Measurements from ENCODE around the gene MAN2A2.
"Not testable (repeated sequence)": the region's sequence is repeated elsewhere in the genome, so short reads cannot be mapped to it uniquely, and the experiment has no call there.

MAN2A2 gene

DNA sequence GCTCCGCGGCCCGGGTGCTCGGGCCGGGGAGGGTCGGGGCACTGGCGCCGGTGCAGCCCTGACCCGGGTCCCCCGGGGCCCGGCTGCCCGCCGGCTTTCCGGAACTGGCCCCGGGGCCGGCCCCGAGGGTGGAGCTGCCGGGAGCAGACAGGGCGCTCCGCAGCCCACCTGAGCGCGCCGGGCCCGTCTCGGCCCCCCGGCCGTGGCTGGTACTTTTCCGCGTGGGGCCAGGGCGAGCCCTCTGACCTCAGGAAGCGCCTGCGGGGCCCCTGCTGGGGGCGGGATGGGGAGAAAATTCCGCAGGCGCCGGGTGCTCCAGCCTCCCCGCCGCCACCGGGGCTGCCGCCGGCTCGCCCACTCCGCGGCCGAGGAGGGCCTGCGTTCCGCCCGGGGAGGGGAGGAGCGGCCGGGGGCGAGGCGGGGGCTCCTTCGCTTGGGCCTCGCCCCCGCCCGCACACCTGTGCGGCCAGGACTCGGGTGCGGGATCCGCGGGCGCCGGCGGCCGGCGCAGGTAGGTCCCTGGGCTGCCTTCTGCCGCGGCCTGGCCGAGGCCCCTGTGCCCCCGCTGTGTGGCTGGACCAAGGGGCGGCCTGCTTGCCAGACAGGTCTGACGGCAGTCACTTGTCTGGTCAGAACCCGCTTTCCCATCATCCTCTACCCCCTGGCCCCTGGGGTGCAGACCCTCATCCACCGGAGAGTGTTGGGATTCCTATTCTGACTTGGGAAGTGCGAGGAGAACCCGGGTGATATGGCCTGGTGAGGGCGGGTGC is 31.2 kb upstream of the MAN2A2 start:
- no peak for DNase-seq (ENCODE audit: low spot score)

DNA sequence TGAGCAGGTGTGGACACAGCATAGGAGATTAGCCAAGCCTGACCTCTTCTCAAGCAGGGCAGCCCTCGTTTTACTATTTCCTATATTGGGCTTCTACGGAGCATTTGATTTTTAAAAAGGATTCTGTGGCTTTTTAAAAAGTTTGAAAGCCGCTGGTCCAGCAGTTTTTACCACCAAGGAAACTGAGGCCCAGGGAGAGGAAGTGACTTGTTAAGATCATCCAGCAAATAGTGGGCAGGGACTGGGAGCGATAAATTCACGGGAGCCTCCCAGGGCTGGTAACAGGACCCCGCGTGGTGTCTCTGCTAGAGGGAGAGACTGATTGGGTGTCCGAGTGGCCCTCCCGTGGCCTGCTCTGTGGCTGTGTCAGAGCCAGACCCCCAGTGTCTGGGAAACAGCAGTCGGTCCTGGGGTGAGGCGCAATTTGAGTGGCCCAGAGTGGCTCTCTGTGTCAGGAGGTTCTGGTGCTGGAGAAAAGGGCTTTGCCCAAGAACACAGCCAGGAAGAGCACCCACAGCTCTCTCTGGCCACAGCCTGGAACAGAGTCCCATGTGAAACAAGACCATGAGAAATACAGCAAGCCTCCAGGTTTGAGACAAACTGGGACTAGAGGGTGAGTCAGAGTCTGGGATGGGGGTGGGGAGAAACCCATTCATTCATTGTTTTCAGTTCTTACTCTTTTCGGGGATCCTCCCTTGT is 30.5 kb upstream of the MAN2A2 start:
- no peak for DNase-seq (ENCODE audit: low spot score)

DNA sequence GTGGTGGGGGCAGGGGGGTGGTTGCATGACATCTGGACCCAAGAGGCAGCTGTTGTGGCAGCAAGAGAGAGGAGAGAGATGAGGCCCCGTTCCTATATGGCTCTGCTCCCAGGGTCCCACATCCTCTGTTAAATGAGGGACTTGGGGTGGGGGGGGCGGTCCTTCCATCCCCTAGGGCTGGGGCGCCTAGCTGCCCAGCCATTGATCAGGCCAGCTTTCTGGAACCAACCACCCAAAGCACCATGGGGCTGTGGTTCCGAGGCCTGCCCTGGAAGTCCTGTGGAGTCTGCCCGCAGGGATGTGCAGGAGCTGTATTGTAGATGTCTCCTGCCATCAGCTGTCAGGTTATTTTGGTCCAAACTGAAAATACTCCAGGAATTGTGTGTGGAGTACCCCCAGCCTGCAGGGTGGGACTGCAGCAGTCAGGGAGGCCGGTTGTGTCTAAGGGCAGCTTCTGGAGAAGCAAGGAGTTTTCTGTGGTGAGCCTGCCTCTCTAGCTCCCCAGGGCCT is 29.6 kb upstream of the MAN2A2 start:
- no peak for DNase-seq (ENCODE audit: low spot score)

DNA sequence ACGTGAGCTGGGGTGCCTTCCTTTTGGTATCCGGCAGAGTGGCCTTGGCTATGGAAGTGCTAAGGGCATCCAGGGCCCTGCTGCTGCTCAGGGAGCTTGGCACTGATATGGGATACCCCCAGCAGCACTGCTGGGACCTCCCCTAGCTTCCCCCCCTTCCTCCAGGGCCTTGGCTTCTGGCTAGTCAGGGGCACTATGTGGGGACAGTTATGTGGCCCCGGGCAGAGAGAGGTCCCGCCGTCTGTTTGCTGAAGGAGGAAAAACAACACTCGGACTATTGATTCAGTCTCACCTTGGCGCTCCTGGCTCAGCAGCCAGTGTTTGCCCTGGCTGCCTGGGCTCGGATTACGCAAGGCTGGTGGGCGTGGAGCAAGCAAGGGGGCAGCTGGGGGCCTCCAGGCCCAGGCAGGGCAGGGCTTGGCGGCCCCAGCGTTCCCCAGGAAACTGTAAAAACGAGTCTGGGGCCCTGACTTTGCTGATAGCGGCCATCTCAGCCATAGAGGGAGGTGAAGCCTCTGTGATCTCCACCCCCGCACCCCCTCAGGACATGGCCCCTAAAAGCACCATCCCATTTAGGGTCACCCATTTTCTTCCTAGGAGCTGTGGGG is 29.0 kb upstream of the MAN2A2 start:
- DNase-seq (ENCODE audit: low spot score), result no peak

DNA sequence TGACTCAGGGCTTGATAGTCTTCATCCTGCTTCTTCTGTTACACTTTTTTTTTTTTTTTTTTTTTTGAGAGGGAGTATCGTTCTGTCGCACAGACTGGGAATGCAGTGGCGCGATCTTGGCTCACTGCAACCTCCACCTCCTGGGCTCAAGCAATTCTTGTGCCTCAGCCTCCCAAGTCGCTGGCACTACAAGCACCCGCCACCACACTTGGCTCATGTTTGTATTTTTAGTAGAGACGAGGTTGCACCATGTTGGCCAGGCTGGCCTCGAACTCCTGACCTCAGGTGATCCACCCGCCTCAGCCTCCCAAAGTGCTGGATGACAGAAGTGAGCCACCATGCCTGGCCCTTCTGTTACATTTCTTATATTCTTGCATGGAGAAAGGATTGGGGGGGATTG is 28.1 kb upstream of the MAN2A2 start:
- not testable (repeated sequence) for DNase-seq (ENCODE audit: low spot score)

DNA sequence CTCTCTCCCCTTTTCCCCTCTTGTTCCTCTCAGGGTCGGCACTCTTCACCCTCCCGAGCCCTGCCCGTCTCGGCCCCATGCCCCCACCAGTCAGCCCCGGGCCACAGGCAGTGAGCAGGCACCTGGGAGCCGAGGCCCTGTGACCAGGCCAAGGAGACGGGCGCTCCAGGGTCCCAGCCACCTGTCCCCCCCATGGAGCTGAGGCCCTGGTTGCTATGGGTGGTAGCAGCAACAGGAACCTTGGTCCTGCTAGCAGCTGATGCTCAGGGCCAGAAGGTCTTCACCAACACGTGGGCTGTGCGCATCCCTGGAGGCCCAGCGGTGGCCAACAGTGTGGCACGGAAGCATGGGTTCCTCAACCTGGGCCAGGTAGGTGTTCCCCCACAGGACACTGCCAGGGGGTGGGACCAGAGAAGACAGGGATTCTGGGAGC is 27.5 kb upstream of the MAN2A2 start:
- no peak for DNase-seq (ENCODE audit: low spot score)

DNA sequence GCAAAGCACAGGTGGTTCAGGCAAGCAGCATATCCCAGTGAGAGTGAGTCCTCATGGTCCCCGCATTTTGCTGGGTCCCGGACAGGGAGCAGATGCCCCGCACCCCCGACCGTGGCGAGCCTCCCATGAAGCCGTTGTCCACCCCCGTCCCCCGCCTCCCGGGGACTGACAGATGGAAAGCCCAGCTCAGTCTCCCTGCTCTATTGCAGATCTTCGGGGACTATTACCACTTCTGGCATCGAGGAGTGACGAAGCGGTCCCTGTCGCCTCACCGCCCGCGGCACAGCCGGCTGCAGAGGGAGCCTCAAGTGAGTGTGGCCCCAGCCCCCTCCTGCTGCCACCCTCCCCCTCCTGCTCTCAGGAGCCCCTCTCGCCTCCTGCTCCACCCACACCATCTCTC is 27.1 kb upstream of the MAN2A2 start:
- DNase-seq (ENCODE audit: low spot score), result no peak

DNA sequence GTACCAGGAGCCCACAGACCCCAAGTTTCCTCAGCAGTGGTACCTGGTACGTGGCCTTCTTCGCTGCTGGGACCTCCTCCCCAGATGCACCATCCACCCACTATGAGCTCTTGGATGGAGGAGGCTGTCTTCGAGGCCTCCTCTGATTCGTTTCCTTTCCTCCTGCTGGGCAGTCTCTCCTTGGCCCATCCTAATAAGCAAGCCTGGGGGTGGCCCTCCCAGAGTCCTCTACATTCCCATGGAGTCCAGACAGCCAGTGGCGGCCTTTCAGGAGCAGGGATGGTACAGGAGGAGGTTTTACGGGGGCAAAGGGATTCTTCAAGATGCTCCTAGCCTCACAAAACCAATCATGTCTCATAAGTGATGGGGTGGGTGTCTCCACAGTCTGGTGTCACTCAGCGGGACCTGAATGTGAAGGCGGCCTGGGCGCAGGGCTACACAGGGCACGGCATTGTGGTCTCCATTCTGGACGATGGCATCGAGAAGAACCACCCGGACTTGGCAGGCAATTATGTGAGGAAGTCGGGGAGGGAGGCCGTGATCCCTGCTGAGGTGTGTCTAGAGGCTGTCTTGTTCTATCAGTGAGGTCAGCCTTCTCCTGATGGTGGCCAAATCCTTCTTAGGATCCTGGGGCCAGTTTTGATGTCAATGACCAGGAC is 26.5 kb upstream of the MAN2A2 start:
- no peak for DNase-seq (ENCODE audit: low spot score)

DNA sequence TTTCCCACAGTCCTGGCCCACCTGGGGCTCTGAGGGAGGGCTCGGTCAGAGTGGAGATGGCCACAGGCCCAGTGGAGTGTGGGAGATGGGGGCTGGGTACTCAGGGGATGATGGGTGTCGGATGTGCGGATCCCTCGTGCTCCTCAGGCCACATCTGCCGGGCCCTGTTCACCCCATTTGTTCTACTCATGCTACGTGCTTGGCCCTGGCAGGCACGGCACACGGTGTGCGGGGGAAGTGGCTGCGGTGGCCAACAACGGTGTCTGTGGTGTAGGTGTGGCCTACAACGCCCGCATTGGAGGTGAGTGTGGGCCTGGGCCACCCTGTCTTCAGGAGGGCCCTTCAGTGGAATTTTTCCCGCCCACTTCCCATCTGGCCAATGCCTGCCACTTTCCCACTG is 25.8 kb upstream of the MAN2A2 start:
- DNase-seq (ENCODE audit: low spot score), result no peak

DNA sequence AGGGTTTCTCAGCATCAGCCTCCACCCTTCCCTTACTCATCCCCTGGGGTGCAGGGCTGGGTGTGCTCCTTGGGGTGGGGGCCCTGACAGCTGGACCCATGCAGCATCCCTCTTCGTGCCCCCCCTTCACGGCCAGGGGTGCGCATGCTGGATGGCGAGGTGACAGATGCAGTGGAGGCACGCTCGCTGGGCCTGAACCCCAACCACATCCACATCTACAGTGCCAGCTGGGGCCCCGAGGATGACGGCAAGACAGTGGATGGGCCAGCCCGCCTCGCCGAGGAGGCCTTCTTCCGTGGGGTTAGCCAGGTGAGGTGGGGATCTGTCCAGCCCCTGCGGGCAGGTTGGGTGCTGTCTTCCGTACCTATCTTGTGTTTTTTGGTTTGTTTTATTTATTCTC is 25.1 kb upstream of the MAN2A2 start:
- DNase-seq (ENCODE audit: low spot score), result no peak

DNA sequence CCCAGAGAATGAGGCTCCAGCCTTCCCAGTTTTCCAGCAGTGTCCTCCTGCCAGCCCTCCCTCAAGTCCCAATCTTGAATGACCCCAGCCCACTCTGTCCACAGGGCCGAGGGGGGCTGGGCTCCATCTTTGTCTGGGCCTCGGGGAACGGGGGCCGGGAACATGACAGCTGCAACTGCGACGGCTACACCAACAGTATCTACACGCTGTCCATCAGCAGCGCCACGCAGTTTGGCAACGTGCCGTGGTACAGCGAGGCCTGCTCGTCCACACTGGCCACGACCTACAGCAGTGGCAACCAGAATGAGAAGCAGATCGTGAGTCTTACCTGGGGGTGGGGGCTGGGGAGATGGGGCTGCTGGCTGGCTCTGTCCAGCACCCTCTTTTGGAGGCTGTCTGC is 24.4 kb upstream of the MAN2A2 start:
- DNase-seq (ENCODE audit: low spot score), result no peak

DNA sequence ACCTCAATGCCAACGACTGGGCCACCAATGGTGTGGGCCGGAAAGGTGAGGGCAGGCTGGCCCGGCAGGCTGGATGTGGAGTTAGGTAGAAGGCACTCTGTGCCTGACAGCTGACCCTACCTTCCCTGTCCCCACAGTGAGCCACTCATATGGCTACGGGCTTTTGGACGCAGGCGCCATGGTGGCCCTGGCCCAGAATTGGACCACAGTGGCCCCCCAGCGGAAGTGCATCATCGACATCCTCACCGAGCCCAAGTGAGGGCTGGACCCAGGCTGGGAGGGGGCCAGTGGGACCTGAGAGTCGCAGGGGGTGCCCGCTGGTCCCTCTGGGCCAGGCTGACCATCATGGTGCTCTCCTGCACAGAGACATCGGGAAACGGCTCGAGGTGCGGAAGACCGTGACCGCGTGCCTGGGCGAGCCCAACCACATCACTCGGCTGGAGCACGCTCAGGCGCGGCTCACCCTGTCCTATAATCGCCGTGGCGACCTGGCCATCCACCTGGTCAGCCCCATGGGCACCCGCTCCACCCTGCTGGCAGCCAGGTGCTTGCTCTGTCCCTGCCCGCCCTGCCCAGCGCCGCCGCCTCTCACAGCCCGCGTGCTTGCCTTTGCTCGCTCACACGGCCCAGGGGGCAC is 23.3 kb upstream of the MAN2A2 start:
- DNase-seq (ENCODE audit: low spot score), result no peak

DNA sequence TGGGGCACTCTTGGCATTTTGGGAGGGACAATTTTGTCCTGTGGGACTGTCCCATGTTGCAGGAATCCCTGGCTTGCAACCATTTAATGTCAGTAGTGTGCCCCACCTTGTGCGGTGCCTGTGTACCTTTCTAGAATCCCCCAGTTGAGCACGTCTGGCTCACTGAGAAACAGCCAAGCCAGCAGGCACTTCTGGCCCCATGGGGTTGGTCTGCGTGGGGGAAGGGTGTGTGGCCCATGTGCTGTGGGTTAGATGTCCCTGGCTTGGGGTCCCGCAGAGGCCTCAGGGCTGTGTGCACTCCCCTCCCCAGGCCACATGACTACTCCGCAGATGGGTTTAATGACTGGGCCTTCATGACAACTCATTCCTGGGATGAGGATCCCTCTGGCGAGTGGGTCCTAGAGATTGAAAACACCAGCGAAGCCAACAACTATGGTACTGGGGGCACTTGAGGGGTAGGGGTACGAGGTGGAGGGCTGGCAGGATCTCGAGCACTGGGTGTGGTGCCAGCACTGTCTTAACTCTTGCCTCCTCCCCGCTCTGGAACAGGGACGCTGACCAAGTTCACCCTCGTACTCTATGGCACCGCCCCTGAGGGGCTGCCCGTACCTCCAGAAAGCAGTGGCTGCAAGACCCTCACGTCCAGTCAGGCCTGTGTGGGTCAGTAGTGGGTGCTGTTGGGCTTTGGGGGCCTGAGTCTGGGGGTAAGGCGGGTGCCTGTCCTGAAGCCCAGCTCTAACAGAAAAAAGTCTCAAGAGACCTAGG is 22.5 kb upstream of the MAN2A2 start:
- no peak for DNase-seq (ENCODE audit: low spot score)

DNA sequence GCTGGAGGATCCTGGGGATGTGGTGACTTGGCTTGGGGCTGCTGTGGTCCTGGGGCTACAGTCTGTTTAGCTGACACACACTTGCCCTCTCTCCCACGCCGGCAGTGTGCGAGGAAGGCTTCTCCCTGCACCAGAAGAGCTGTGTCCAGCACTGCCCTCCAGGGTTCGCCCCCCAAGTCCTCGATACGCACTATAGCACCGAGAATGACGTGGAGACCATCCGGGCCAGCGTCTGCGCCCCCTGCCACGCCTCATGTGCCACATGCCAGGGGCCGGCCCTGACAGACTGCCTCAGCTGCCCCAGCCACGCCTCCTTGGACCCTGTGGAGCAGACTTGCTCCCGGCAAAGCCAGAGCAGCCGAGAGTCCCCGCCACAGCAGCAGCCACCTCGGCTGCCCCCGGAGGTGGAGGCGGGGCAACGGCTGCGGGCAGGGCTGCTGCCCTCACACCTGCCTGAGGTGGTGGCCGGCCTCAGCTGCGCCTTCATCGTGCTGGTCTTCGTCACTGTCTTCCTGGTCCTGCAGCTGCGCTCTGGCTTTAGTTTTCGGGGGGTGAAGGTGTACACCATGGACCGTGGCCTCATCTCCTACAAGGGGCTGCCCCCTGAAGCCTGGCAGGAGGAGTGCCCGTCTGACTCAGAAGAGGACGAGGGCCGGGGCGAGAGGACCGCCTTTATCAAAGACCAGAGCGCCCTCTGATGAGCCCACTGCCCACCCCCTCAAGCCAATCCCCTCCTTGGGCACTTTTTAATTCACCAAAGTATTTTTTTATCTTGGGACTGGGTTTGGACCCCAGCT is 21.7 kb upstream of the MAN2A2 start:
- no peak for DNase-seq (ENCODE audit: low spot score)

DNA sequence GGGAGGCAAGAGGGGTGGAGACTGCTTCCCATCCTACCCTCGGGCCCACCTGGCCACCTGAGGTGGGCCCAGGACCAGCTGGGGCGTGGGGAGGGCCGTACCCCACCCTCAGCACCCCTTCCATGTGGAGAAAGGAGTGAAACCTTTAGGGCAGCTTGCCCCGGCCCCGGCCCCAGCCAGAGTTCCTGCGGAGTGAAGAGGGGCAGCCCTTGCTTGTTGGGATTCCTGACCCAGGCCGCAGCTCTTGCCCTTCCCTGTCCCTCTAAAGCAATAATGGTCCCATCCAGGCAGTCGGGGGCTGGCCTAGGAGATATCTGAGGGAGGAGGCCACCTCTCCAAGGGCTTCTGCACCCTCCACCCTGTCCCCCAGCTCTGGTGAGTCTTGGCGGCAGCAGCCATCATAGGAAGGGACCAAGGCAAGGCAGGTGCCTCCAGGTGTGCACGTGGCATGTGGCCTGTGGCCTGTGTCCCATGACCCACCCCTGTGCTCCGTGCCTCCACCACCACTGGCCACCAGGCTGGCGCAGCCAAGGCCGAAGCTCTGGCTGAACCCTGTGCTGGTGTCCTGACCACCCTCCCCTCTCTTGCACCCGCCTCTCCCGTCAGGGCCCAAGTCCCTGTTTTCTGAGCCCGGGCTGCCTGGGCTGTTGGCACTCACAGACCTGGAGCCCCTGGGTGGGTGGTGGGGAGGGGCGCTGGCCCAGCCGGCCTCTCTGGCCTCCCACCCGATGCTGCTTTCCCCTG is 21.0 kb upstream of the MAN2A2 start:
- DNase-seq (ENCODE audit: low spot score), result no peak

DNA sequence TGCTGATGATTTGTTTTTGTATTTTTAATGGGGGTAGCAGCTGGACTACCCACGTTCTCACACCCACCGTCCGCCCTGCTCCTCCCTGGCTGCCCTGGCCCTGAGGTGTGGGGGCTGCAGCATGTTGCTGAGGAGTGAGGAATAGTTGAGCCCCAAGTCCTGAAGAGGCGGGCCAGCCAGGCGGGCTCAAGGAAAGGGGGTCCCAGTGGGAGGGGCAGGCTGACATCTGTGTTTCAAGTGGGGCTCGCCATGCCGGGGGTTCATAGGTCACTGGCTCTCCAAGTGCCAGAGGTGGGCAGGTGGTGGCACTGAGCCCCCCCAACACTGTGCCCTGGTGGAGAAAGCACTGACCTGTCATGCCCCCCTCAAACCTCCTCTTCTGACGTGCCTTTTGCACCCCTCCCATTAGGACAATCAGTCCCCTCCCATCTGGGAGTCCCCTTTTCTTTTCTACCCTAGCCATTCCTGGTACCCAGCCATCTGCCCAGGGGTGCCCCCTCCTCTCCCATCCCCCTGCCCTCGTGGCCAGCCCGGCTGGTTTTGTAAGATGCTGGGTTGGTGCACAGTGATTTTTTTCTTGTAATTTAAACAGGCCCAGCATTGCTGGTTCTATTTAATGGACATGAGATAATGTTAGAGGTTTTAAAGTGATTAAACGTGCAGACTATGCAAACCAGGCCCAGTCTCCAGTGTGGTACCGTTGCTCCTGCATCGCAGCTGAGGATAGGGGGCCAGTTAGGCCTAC is 20.1 kb upstream of the MAN2A2 start:
- DNase-seq (ENCODE audit: low spot score), result no peak

DNA sequence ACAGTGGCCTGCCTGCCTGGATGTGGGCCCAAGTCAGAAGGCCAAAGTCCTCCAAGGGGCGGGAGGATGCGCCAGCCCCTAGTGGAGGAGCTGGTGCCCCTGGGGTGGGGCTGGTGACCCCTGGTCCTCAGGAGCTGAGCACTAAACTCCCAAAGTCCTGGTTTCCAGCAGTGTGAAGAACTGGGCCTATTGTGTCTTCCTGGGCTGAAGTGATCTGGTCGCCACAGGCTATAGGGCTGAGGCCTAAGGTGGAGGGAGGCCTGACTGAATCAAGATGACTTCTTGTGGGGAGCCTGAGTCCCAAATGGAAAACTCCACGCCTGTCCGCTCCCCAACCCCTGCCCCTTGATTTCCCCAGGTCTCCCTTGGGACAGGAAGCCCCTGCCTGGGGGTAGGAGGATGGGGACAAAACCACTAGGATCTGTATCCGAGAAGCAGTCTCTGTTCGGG is 19.6 kb upstream of the MAN2A2 start:
- DNase-seq (ENCODE audit: low spot score), result no peak

DNA sequence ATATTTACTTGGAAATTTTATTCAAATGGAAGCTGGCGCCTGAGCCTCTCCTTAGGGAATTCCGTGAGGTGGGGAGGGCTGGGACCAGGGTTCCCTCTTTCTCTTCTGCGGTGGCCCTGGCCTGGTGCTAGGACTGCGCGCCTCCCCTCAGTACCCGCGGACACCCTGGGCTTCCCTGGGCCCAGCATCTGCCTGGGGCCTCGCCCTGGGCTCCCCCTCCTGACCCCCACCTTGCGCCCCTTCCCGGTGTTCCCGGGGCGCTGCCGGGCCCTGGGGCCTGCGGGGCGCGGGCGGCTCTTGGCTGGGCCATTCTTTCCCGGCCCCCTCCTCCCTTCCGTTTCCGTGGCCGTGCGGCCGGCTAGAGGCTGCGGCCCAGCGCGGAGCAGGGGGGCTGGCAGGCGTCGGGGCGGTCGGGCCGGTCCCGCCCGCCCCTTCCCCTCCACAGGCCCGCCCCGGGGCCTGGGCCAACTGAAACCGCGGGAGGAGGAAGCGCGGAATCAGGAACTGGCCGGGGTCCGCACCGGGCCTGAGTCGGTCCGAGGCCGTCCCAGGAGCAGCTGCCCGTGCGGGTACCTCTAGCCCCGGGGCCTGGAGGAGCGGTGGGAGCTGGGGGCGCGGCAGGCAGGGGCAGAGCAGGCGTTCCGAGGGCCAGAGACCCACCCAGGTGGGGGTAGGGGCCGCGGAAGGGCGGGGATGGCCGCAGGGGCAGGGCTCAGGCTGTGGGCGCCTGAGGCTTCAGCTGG is 19.0 kb upstream of the MAN2A2 start, which contains the start of gene FES:
FES (plus strand) TSS at position 529 of the 743 bp plus-strand sequence. CDS start 542 bp downstream, outside the sequence.
- DNase-seq (ENCODE audit: low spot score), result no peak

All from globus pallidus (tissue), 1 donor.